NB4 (cell line): ENCODE results near the gene DSCAM.

Experiments
- MYC ChIP-seq: IDR thresholded peaks from 2 replicates; pipeline ENCODE4 v1.6.1; 2011; ENCODE audit warnings: low read depth, low read length
- POLR2A ChIP-seq: IDR thresholded peaks from 2 replicates; pipeline ENCODE4 v1.6.1; 2011; ENCODE audit warnings: mild to moderate bottlenecking; ENCODE audit not compliant: insufficient read length; ENCODE audit errors: extremely low read depth
- TF ChIP-seq, protein P1 (sequence below): IDR thresholded peaks from one replicate; pipeline ENCODE4 v1.5.1; 2012; ENCODE audit warnings: low read depth, low read length
- TF ChIP-seq, protein P2 (sequence below): IDR thresholded peaks from 2 replicates; pipeline ENCODE4 v1.6.1; 2011; ENCODE audit warnings: low read depth, low read length

DNA sequence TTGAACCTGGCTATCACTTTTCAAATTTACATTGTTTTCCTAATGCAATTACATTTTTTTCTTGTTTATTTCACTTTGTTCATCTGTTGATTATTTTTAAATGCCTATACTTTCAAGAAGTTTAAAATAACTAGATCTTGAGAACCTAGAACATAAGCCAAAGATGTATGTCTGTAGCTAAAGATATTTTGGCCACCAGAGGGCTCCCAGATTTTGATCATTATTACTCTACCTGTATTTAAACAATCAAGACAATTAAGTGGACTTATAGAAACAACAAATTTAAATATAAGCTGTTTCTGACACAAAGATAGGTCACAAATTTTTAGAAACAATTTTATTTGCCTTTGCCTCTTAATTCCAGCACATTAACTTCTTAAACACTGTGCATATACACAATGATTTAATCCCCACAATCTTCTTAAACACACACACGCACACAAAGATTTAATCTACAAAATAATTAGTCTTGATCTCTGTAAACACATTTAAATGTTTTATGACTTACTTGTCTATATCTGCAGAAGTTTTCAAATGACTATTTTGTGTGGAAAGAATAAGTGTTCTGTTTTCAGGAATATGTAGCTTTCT is 380.0 kb downstream of the DSCAM start:
- TF ChIP-seq, protein P1, sequence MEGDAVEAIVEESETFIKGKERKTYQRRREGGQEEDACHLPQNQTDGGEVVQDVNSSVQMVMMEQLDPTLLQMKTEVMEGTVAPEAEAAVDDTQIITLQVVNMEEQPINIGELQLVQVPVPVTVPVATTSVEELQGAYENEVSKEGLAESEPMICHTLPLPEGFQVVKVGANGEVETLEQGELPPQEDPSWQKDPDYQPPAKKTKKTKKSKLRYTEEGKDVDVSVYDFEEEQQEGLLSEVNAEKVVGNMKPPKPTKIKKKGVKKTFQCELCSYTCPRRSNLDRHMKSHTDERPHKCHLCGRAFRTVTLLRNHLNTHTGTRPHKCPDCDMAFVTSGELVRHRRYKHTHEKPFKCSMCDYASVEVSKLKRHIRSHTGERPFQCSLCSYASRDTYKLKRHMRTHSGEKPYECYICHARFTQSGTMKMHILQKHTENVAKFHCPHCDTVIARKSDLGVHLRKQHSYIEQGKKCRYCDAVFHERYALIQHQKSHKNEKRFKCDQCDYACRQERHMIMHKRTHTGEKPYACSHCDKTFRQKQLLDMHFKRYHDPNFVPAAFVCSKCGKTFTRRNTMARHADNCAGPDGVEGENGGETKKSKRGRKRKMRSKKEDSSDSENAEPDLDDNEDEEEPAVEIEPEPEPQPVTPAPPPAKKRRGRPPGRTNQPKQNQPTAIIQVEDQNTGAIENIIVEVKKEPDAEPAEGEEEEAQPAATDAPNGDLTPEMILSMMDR: peak; percentile 43
- TF ChIP-seq POLR2A: no peak
- TF ChIP-seq, protein P2, sequence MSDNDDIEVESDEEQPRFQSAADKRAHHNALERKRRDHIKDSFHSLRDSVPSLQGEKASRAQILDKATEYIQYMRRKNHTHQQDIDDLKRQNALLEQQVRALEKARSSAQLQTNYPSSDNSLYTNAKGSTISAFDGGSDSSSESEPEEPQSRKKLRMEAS: no peak
- no peak for TF ChIP-seq MYC
